Stimulated activated CD8-positive, alpha-beta memory T cell treated with anti-CD3 and anti-CD28 coated beads, Interleukin-7, amount 100 ng/mL, for 4 hours (primary cell): ENCODE data around the gene RANBP1.
"Not testable (repeated sequence)": the region's sequence is repeated elsewhere in the genome, so short reads cannot be mapped to it uniquely, and the experiment has no call there.

Experiments used
- DNase-seq, 2 donors: peaks; one replicate each; pipeline ENCODE4 v3.0.0-alpha.2; 2020; ENCODE audit warnings: low read depth in 2 of 2

RANBP1 gene

GRCh38 chr22:20151276-20151588, 35.3 kb downstream of the RANBP1 start:
- no peak for DNase-seq

- no peak for DNase-seq
These were observed 36.6 kb downstream of the RANBP1 start for GRCh38 chr22:20152464-20152890.

- DNase-seq = no peak
These were observed 38.0 kb downstream of the RANBP1 start for GRCh38 chr22:20153945-20154344.

GRCh38 chr22:20154602-20155187, 38.8 kb downstream of the RANBP1 start:
- DNase-seq = no peak

- DNase-seq = no peak
These were observed 39.6 kb downstream of the RANBP1 start for GRCh38 chr22:20155330-20156041.

- no peak for DNase-seq
These were observed 40.1 kb downstream of the RANBP1 start for GRCh38 chr22:20156042-20156389.

GRCh38 chr22:20156611-20157429, 40.9 kb downstream of the RANBP1 start:
- peak; percentile 70 to 80 for DNase-seq

GRCh38 chr22:20157430-20158183, 41.7 kb downstream of the RANBP1 start:
- no peak for DNase-seq

- no peak for DNase-seq
These were observed 42.6 kb downstream of the RANBP1 start for GRCh38 chr22:20158391-20159036.

- DNase-seq = no peak
These were observed 43.2 kb downstream of the RANBP1 start for GRCh38 chr22:20159076-20159475.

- not testable (repeated sequence) for DNase-seq
These were observed 43.6 kb downstream of the RANBP1 start for GRCh38 chr22:20159531-20159930.

- no peak for DNase-seq
These were observed 44.1 kb downstream of the RANBP1 start for GRCh38 chr22:20160041-20160440.

GRCh38 chr22:20164863-20165262, 49.0 kb downstream of the RANBP1 start:
- no peak for DNase-seq

GRCh38 chr22:20165421-20165820, 49.5 kb downstream of the RANBP1 start:
- no peak for DNase-seq

- no peak for DNase-seq
These were observed 50.0 kb downstream of the RANBP1 start for GRCh38 chr22:20165913-20166312.

GRCh38 chr22:20166703-20167102, 50.8 kb downstream of the RANBP1 start:
- DNase-seq = no peak

- no peak for DNase-seq
These were observed 51.9 kb downstream of the RANBP1 start for GRCh38 chr22:20167643-20168322.

GRCh38 chr22:20169253-20169822, 53.4 kb downstream of the RANBP1 start:
- DNase-seq = no peak

- DNase-seq = no peak
These were observed 54.3 kb downstream of the RANBP1 start for GRCh38 chr22:20170170-20170569.

GRCh38 chr22:20171288-20172140, 55.6 kb downstream of the RANBP1 start:
- DNase-seq = no peak
